Tibial nerve (tissue), 3 donors: ENCODE data around the gene SENP7.

Experiments
- POLR2A ChIP-seq, 2 donors: fragments of 450-650 bp; IDR thresholded peaks; one replicate each; pipeline ENCODE4 v1.6.1; 2017; ENCODE audit warnings: antibody characterized with exemption in 2 of 2, mild to moderate bottlenecking in 2 of 2, moderate library complexity in 2 of 2
- TF ChIP-seq, protein P1 (sequence below), 5 experiments: fragments of 200-600 bp in 3 of 5; fragments of 450-650 bp in 2 of 5; sonication (generic) in 3 of 5; IDR thresholded peaks; one replicate each; pipeline ENCODE4 v1.5.1; 2016 to 2019; ENCODE audit warnings: antibody characterized with exemption in 5 of 5, mild to moderate bottlenecking in 3 of 5, moderate library complexity in 2 of 5

DNA sequence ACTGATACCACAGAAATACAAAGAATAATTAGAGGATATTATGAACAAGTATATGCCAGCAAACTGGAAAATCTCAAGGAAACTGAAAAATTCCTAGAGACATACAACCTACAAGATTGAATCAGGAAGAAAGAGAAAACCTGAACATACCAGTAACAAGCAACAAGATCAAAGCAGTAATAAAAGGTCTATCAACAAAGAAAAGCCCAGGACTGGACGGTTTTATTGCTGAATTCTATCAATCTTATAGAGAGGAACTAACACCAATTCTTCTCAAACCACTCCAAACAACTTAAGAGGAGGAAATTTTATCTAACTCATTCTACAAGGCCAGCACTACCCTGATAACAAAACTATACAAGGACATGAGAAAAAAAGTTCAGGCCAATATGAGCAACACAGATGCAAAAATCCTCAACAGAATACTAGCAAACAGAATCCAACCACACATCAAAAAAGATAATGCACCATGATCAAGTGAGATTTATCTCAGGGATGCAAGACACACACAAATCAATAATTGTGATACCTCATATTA is 121.5 kb downstream of the SENP7 start:
- TF ChIP-seq POLR2A (IDR thresholded peaks at IDR 0.05) = no peak
- TF ChIP-seq, protein P1, sequence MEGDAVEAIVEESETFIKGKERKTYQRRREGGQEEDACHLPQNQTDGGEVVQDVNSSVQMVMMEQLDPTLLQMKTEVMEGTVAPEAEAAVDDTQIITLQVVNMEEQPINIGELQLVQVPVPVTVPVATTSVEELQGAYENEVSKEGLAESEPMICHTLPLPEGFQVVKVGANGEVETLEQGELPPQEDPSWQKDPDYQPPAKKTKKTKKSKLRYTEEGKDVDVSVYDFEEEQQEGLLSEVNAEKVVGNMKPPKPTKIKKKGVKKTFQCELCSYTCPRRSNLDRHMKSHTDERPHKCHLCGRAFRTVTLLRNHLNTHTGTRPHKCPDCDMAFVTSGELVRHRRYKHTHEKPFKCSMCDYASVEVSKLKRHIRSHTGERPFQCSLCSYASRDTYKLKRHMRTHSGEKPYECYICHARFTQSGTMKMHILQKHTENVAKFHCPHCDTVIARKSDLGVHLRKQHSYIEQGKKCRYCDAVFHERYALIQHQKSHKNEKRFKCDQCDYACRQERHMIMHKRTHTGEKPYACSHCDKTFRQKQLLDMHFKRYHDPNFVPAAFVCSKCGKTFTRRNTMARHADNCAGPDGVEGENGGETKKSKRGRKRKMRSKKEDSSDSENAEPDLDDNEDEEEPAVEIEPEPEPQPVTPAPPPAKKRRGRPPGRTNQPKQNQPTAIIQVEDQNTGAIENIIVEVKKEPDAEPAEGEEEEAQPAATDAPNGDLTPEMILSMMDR (IDR thresholded peaks at IDR 0.05) = no peak
